GM12892 (cell line): Measurements from ENCODE around the gene BCL11A.

ENCODE experiments used
- POLR2A ChIP-seq: IDR thresholded peaks from 2 replicates; pipeline ENCODE4 v1.6.1; 2011; ENCODE audit warnings: low read depth, low read length, control low read depth
- TAF1 ChIP-seq: IDR thresholded peaks from 2 replicates; pipeline ENCODE4 v1.6.1; 2011; ENCODE audit warnings: low read depth, mild to moderate bottlenecking, control low read depth, low read length, borderline replicate concordance

DNA sequence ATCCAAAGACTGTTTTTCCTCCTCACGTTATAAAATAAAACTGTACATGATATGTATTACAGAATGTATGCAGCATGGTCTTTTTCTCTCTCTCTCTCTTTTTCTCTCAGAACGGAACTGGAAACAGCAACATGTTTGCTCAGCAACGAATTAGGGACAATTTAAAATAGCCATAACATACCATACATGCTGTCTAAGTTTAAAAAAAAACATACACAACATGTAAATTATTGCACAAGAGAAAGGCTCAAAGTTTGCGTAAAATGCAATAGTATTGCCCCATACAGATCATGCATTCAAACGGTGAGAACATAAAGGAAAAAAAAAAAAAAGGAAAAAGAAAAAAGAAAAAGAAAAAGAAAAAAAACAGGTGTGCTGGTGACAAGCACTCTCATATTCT, 93.6 kb downstream of the BCL11A start:
- no peak for TF ChIP-seq POLR2A
- TF ChIP-seq TAF1 = no peak
